KOPT-K1 (cell line): ENCODE results near the gene FRMD6.
"Not testable (repeated sequence)": the region's sequence is repeated elsewhere in the genome, so short reads cannot be mapped to it uniquely, and the experiment has no call there.

Experiments used
- H3K27ac ChIP-seq: fragments of 200-600 bp; sonication (generic); 2 replicates; pipeline ENCODE4 v1.5.1; 2016; ENCODE audit warnings: antibody characterized with exemption, mild to moderate bottlenecking, low read depth, low read length; ENCODE audit not compliant: poor library complexity, severe bottlenecking
- H3K36me3 ChIP-seq: fragments of 200-600 bp; sonication (generic); 2 replicates; pipeline ENCODE4 v1.5.1; 2017; ENCODE audit warnings: antibody characterized with exemption, mild to moderate bottlenecking, low read length, moderate library complexity; ENCODE audit not compliant: insufficient read depth
- H3K9me3 ChIP-seq: fragments of 200-600 bp; sonication (generic); 2 replicates; pipeline ENCODE4 v1.5.1; 2017; ENCODE audit warnings: antibody characterized with exemption, low read length, mild to moderate bottlenecking; ENCODE audit not compliant: insufficient read depth, poor library complexity, severe bottlenecking

The FRMD6 gene

GRCh38 chr14:51620056-51620455 is 31.7 kb upstream of the FRMD6 start:
- no peaks in the 10 kb centered on the region for H3K36me3 ChIP-seq
- H3K9me3 ChIP-seq: no peaks in the 10 kb centered on the region
- H3K27ac ChIP-seq: no peak overlapping the region

GRCh38 chr14:51621654-51622053 is 30.1 kb upstream of the FRMD6 start:
- Histone ChIP-seq H3K9me3 (no peaks in the 10 kb centered on the region), H3K27ac (no peak overlapping the region), H3K36me3 (no peaks in the 10 kb centered on the region)

GRCh38 chr14:51622376-51622775 is 29.3 kb upstream of the FRMD6 start:
- Histone ChIP-seq H3K9me3 (no peaks in the 10 kb centered on the region), H3K27ac (no peak overlapping the region), H3K36me3 (no peaks in the 10 kb centered on the region)

- Histone ChIP-seq H3K9me3 (no peaks in the 10 kb centered on the region), H3K36me3 (no peaks in the 10 kb centered on the region), H3K27ac (no peak overlapping the region)
Measured at GRCh38 chr14:51624955-51625569, 26.6 kb upstream of the FRMD6 start.

- Histone ChIP-seq H3K9me3 (no peaks in the 10 kb centered on the region), H3K27ac (no peak overlapping the region), H3K36me3 (no peaks in the 10 kb centered on the region)
Measured at GRCh38 chr14:51626185-51626584, 25.5 kb upstream of the FRMD6 start.

- Histone ChIP-seq H3K9me3 (no peaks in the 10 kb centered on the region), H3K36me3 (no peaks in the 10 kb centered on the region), H3K27ac (no peak overlapping the region)
Measured at GRCh38 chr14:51626788-51627187, 24.9 kb upstream of the FRMD6 start.

GRCh38 chr14:51627313-51627712 is 24.4 kb upstream of the FRMD6 start:
- Histone ChIP-seq H3K9me3 (no peaks in the 10 kb centered on the region), H3K27ac (no peak overlapping the region)

GRCh38 chr14:51628238-51628637 is 23.5 kb upstream of the FRMD6 start:
- no peaks in the 10 kb centered on the region for H3K36me3 ChIP-seq
- no peak overlapping the region for H3K27ac ChIP-seq
- no peaks in the 10 kb centered on the region for H3K9me3 ChIP-seq

More at GRCh38 chr14:51627313-51627712, 24.4 kb upstream of the FRMD6 start:
- H3K36me3 ChIP-seq: no peaks in the 10 kb centered on the region

- Histone ChIP-seq H3K36me3 (no peaks in the 10 kb centered on the region), H3K9me3 (no peaks in the 10 kb centered on the region), H3K27ac (no peak overlapping the region)
Measured at GRCh38 chr14:51630987-51631386, 20.7 kb upstream of the FRMD6 start.

- not testable (repeated sequence) for H3K36me3 ChIP-seq, H3K27ac ChIP-seq, H3K9me3 ChIP-seq
Measured at GRCh38 chr14:51633298-51633697, 18.4 kb upstream of the FRMD6 start.

GRCh38 chr14:51636109-51636508 is 15.6 kb upstream of the FRMD6 start:
- Histone ChIP-seq H3K36me3 (no peaks in the 10 kb centered on the region), H3K9me3 (no peaks in the 10 kb centered on the region), H3K27ac (no peak overlapping the region)

GRCh38 chr14:51638071-51638944 is 13.4 kb upstream of the FRMD6 start:
- H3K9me3 ChIP-seq: no peaks in the 10 kb centered on the region
- H3K27ac ChIP-seq: no peak overlapping the region
- no peaks in the 10 kb centered on the region for H3K36me3 ChIP-seq

- no peak overlapping the region for H3K27ac ChIP-seq
Measured at GRCh38 chr14:51639668-51640316, 11.9 kb upstream of the FRMD6 start.

GRCh38 chr14:51643140-51643539 is 8.6 kb upstream of the FRMD6 start:
- no peak overlapping the region for H3K27ac ChIP-seq
- H3K36me3 ChIP-seq: no peaks in the 10 kb centered on the region
- no peaks in the 10 kb centered on the region for H3K9me3 ChIP-seq

More at GRCh38 chr14:51639668-51640316, 11.9 kb upstream of the FRMD6 start:
- Histone ChIP-seq H3K36me3 (no peaks in the 10 kb centered on the region), H3K9me3 (no peaks in the 10 kb centered on the region)

GRCh38 chr14:51644217-51644933 is 7.3 kb upstream of the FRMD6 start:
- H3K36me3 ChIP-seq: no peaks in the 10 kb centered on the region
- no peaks in the 10 kb centered on the region for H3K9me3 ChIP-seq
- H3K27ac ChIP-seq: no peak overlapping the region
